ENCODE data around the gene RBM4B. TPM values are rescaled to one million over a fixed set of nuclear protein-coding genes. Genes with fewer than 3 reads are reported as not detected.

The RBM4B gene
- total RNA-seq, 2 experiments from 2014 or later = 18.7 to 21.5 TPM

- H3K9me3 Mint-ChIP-seq (ENCODE audit: insufficient read depth) = no peaks in the 10 kb centered on the region
- no peaks in the 10 kb centered on the region for H3K4me1 Mint-ChIP-seq (ENCODE audit: low read depth)
- H3K27me3 Mint-ChIP-seq (ENCODE audit: low read depth) = no peaks in the 10 kb centered on the region
- ATAC-seq (no peak), DNase-seq (no peak)
- ChIA-PET CTCF (interaction anchor here (1.0 to 1.2 kb wide), 2 partner anchors 14 to 124 kb away, joined by 3 read pairs; no protein-coding TSS in a partner anchor), POLR2A (no interaction called here)
- no peak overlapping the region for H3K27ac Mint-ChIP-seq
- H3K4me3 Mint-ChIP-seq = no peak overlapping the region
- H3K36me3 Mint-ChIP-seq (ENCODE audit: low read depth) = no peaks in the 10 kb centered on the region
These were observed 14.8 kb upstream of the RBM4B start for GRCh38 chr11:66692446-66692845.

DNA sequence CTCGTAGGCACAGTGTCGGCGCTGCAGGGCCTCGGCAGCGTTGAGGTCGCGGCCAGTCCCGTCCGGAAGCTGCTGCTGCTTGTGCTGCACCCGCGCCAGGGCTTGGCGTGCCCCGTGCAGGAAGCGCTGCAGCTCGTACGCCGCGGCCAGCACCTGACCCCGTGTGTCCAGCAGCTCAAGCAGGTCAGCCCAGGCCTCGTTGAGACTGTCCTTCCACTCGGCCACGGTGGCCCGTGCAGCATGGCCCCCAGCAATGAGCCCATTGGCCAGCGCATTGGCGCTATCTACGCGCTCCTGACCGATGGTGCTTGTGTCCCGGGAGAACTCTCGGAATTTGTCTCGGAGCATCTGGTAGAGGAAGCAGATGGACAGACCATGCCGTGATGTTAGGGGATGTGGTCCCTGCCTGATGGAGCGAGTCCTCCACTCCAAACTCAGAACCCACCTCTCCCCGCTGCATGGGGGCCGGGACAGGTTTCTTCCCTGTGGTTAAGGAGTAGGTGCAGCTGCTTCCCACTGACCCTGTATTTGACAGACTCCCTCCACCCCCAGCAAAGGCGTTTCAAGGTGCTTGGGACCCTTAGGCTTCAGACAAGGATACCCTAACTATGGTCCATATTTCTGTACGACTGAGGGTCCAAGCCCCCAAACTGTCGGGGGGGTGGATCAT, 13.8 kb upstream of the RBM4B start:
- H3K4me3 Mint-ChIP-seq = no peak overlapping the region
- ATAC-seq = no peak
- CTCF ChIA-PET = interaction anchor here (1.8 kb wide), 1 partner anchor 13 kb away, joined by 6 read pairs; the partner anchor contains the start of gene RBM4B
- H3K27me3 Mint-ChIP-seq (ENCODE audit: low read depth) = no peaks in the 10 kb centered on the region
- DNase-seq = no peak
- no peaks in the 10 kb centered on the region for H3K4me1 Mint-ChIP-seq (ENCODE audit: low read depth)
- no peaks in the 10 kb centered on the region for H3K36me3 Mint-ChIP-seq (ENCODE audit: low read depth)
- no peak overlapping the region for H3K27ac Mint-ChIP-seq
- POLR2A ChIA-PET = no interaction called here
- no peaks in the 10 kb centered on the region for H3K9me3 Mint-ChIP-seq (ENCODE audit: insufficient read depth)

GRCh38 chr11:66689661-66690590, 12.2 kb upstream of the RBM4B start:
- no peaks in the 10 kb centered on the region for H3K36me3 Mint-ChIP-seq (ENCODE audit: low read depth)
- H3K27ac Mint-ChIP-seq = no peak overlapping the region
- no peaks in the 10 kb centered on the region for H3K4me1 Mint-ChIP-seq (ENCODE audit: low read depth)
- no peaks in the 10 kb centered on the region for H3K27me3 Mint-ChIP-seq (ENCODE audit: low read depth)
- no peak for DNase-seq
- H3K4me3 Mint-ChIP-seq = no peak overlapping the region
- ChIA-PET POLR2A (no interaction called here), CTCF (interaction anchor here (1.8 kb wide), 1 partner anchor 12 kb away, joined by 6 read pairs; the partner anchor contains the start of gene RBM4B)
- H3K9me3 Mint-ChIP-seq (ENCODE audit: insufficient read depth) = no peaks in the 10 kb centered on the region
- ATAC-seq = no peak

- Mint-ChIP-seq H3K4me1 (ENCODE audit: low read depth) (no peaks in the 10 kb centered on the region), H3K27ac (no peak overlapping the region), H3K9me3 (ENCODE audit: insufficient read depth) (no peaks in the 10 kb centered on the region), H3K4me3 (no peak overlapping the region), H3K27me3 (ENCODE audit: low read depth) (no peaks in the 10 kb centered on the region), H3K36me3 (ENCODE audit: low read depth) (no peaks in the 10 kb centered on the region)
- DNase-seq = no peak
- ATAC-seq = no peak
- POLR2A ChIA-PET = no interaction called here
- CTCF ChIA-PET = interaction anchor here (0.7 to 1.7 kb wide), 2 partner anchors 11 to 163 kb away, joined by 4 to 6 read pairs; partner anchors contain the start of gene RBM4B
These were observed 11.2 kb upstream of the RBM4B start for GRCh38 chr11:66688561-66689534.

DNA sequence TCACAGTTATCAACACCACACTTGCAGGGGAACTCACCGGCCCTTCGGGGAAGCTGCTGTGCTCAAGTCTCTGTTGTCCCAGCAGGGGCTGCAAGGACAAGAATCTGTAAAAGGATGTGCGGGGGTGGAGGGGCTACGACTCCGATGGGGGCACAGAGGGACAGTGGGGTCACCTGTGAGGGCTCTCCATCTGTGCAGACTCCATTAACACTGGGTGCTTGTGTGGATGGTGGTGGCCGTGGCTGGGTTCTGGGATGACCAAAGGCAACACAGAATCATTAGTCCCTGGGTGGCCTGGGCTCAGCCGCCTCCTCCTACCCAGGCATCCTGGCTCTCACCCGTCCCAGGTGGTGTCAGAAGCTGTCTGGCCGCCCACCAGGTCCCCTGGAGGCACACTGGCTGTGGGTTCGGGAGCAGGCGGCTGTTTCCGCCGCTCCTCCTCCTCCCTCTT, 10.2 kb upstream of the RBM4B start:
- no peaks in the 10 kb centered on the region for H3K9me3 Mint-ChIP-seq (ENCODE audit: insufficient read depth)
- H3K27ac Mint-ChIP-seq = no peak overlapping the region
- no peak overlapping the region for H3K4me3 Mint-ChIP-seq
- CTCF ChIA-PET = interaction anchor here (1.7 kb wide), 1 partner anchor 10 kb away, joined by 6 read pairs; the partner anchor contains the start of gene RBM4B
- POLR2A ChIA-PET = no interaction called here
- no peak for ATAC-seq
- no peaks in the 10 kb centered on the region for H3K4me1 Mint-ChIP-seq (ENCODE audit: low read depth)
- no peak for DNase-seq
- no peaks in the 10 kb centered on the region for H3K27me3 Mint-ChIP-seq (ENCODE audit: low read depth)
- no peaks in the 10 kb centered on the region for H3K36me3 Mint-ChIP-seq (ENCODE audit: low read depth)

DNA sequence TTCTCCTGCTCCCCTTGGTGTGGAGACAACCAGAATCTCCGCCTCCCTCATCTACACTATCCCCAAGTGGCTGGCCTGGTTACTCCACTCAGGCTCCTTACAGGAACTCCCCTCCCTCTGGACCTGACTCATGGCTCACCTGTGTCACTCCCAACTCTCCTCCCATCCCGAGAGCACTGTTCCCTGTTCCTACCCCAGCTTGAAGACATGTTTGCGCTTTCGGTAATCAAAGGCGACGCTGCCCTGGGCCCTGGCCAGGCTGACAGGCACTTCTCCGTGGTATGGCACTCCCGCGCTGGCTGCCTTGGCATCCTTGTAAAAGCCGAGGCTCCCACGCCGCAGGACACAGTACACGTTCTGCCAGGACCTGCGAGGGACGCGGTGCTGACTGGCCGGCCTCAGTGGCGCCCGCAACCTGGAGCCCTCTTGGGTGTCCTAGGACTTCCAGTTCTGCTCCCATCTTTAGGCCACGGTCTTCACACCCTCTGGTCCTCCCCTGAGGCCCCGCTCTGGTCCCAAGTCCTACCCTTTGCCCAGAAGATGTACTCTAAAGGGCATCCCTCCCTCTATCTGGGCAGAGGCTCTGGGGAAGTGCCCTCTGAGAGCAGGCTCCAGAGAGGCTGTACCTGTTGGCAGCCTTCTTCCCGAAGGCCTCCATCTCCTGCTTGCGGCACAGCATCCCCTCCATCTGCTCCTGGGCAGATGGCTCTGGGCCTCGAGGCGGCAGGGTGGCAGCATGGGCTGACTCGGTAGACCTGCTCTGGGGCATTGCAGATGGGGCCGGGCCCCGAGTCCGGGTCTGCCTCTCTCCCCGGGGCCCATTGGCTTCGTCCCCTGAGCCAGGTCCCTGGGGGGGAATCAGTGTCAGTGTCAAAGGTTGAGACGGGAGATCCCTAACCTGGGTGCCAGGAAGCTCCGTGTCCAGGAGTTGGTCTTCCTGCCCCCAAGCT, 9.4 kb upstream of the RBM4B start:
- no peaks in the 10 kb centered on the region for H3K36me3 Mint-ChIP-seq (ENCODE audit: low read depth)
- POLR2A ChIA-PET = no interaction called here
- no peak for ATAC-seq
- no peaks in the 10 kb centered on the region for H3K27me3 Mint-ChIP-seq (ENCODE audit: low read depth)
- CTCF ChIA-PET = no interaction called here
- no peak for DNase-seq
- no peaks in the 10 kb centered on the region for H3K9me3 Mint-ChIP-seq (ENCODE audit: insufficient read depth)
- H3K4me3 Mint-ChIP-seq = no peak overlapping the region
- H3K27ac Mint-ChIP-seq = no peak overlapping the region
- no peaks in the 10 kb centered on the region for H3K4me1 Mint-ChIP-seq (ENCODE audit: low read depth)

GRCh38 chr11:66686100-66686785, 8.6 kb upstream of the RBM4B start:
- CTCF ChIA-PET = no interaction called here

GRCh38 chr11:66685276-66686099, 7.8 kb upstream of the RBM4B start:
- POLR2A ChIA-PET = interaction anchor here (0.9 to 1.5 kb wide), 2 partner anchors 8 to 11 kb away, joined by 3 to 4 read pairs; partner anchors contain the start of gene RBM4B
- H3K4me3 Mint-ChIP-seq = no peak overlapping the region
- no peak overlapping the region for H3K27ac Mint-ChIP-seq
- DNase-seq (no peak), ATAC-seq (no peak)
- H3K36me3 Mint-ChIP-seq (ENCODE audit: low read depth) = no peaks in the 10 kb centered on the region
- no peaks in the 10 kb centered on the region for H3K27me3 Mint-ChIP-seq (ENCODE audit: low read depth)
- no peaks in the 10 kb centered on the region for H3K9me3 Mint-ChIP-seq (ENCODE audit: insufficient read depth)
- CTCF ChIA-PET = no interaction called here
- H3K4me1 Mint-ChIP-seq (ENCODE audit: low read depth) = no peaks in the 10 kb centered on the region

More at GRCh38 chr11:66686100-66686785, 8.6 kb upstream of the RBM4B start:
- POLR2A ChIA-PET = interaction anchor here (0.9 to 1.5 kb wide), 2 partner anchors 8 to 10 kb away, joined by 3 to 4 read pairs; partner anchors contain the start of gene RBM4B
- no peaks in the 10 kb centered on the region for H3K9me3 Mint-ChIP-seq (ENCODE audit: insufficient read depth)
- no peak overlapping the region for H3K4me3 Mint-ChIP-seq
- no peak overlapping the region for H3K27ac Mint-ChIP-seq
- H3K36me3 Mint-ChIP-seq (ENCODE audit: low read depth) = no peaks in the 10 kb centered on the region
- ATAC-seq (no peak), DNase-seq (no peak)
- H3K4me1 Mint-ChIP-seq (ENCODE audit: low read depth) = no peaks in the 10 kb centered on the region
- no peaks in the 10 kb centered on the region for H3K27me3 Mint-ChIP-seq (ENCODE audit: low read depth)

- ATAC-seq = no peak
- Mint-ChIP-seq H3K4me1 (ENCODE audit: low read depth) (no peaks in the 10 kb centered on the region), H3K36me3 (ENCODE audit: low read depth) (no peaks in the 10 kb centered on the region), H3K27ac (no peak overlapping the region), H3K9me3 (ENCODE audit: insufficient read depth) (no peaks in the 10 kb centered on the region), H3K27me3 (ENCODE audit: low read depth) (no peaks in the 10 kb centered on the region), H3K4me3 (no peak overlapping the region)
- POLR2A ChIA-PET = interaction anchor here (1.5 kb wide), 1 partner anchor 11 kb away, joined by 3 read pairs; no protein-coding TSS in a partner anchor
- CTCF ChIA-PET = no interaction called here
- DNase-seq = no peak
These were observed 6.9 kb upstream of the RBM4B start for GRCh38 chr11:66684635-66685034.

All from activated CD8-positive, alpha-beta T cell treated with anti-CD3 and anti-CD28 coated beads, Interleukin-2, amount 10 ng/mL, durations not matched to agents 7 days and 5 days (primary cell).